MM.1S (cell line): ENCODE results near the gene CYTH3.

Experiments
- DNase-seq: peaks from one replicate; pipeline ENCODE4 v3.0.0-alpha.2; 2015
- H2AFZ ChIP-seq: fragments of 300-600 bp; sonication (generic); 2 replicates; pipeline ENCODE4 v1.6.0; 2016; ENCODE audit warnings: antibody characterized with exemption, low read length
- H3F3A ChIP-seq: fragments of 300-600 bp; sonication (generic); 2 replicates; pipeline ENCODE4 v1.6.1; 2016; ENCODE audit warnings: mild to moderate bottlenecking, antibody characterized with exemption, low read length, moderate library complexity, mixed read lengths; ENCODE audit not compliant: insufficient read depth
- H3K27ac ChIP-seq: fragments of 300-600 bp; sonication (generic); 2 replicates; pipeline ENCODE4 v1.5.1; 2016; ENCODE audit warnings: mild to moderate bottlenecking, low read length
- H3K27me3 ChIP-seq: fragments of 300-600 bp; sonication (generic); replicated peaks from 2 replicates; pipeline ENCODE4 v1.6.0; 2016; ENCODE audit warnings: low read length; ENCODE audit not compliant: insufficient read depth
- H3K36me3 ChIP-seq: fragments of 300-600 bp; sonication (generic); replicated peaks from 2 replicates; pipeline ENCODE4 v1.6.1; 2016; ENCODE audit warnings: mild to moderate bottlenecking, low read length, mixed read lengths; ENCODE audit not compliant: insufficient read depth
- H3K4me1 ChIP-seq: fragments of 300-600 bp; sonication (generic); 2 replicates; pipeline ENCODE4 v1.6.1; 2016; ENCODE audit warnings: low read length, mixed read lengths
- H3K4me2 ChIP-seq: fragments of 300-600 bp; sonication (generic); 2 replicates; pipeline ENCODE4 v1.6.0; 2016; ENCODE audit warnings: low read depth, low read length
- H3K4me3 ChIP-seq: fragments of 300-600 bp; sonication (generic); 2 replicates; pipeline ENCODE4 v1.5.1; 2016; ENCODE audit warnings: low read length, mixed read lengths
- H3K79me2 ChIP-seq: fragments of 300-600 bp; sonication (generic); 2 replicates; pipeline ENCODE4 v1.6.1; 2016; ENCODE audit warnings: mixed run types, low read length, mixed read lengths
- H3K9ac ChIP-seq: fragments of 300-600 bp; sonication (generic); 2 replicates; pipeline ENCODE4 v1.6.1; 2016; ENCODE audit warnings: low read length, mixed read lengths
- H3K9me2 ChIP-seq: fragments of 300-600 bp; sonication (generic); replicated peaks from 2 replicates; pipeline ENCODE4 v1.6.1; 2016; ENCODE audit warnings: mild to moderate bottlenecking, low read length, mixed read lengths; ENCODE audit not compliant: insufficient read depth
- H3K9me3 ChIP-seq: fragments of 300-600 bp; sonication (generic); replicated peaks from 2 replicates; pipeline ENCODE4 v1.6.1; 2016; ENCODE audit warnings: mild to moderate bottlenecking, low read length, mixed read lengths; ENCODE audit not compliant: insufficient read depth
- H4K20me1 ChIP-seq: fragments of 300-600 bp; sonication (generic); 2 replicates; pipeline ENCODE4 v1.6.1; 2016; ENCODE audit warnings: mild to moderate bottlenecking, low read length, moderate library complexity, mixed read lengths; ENCODE audit not compliant: insufficient read depth
- EZH2 ChIP-seq: fragments of 300-600 bp; sonication (generic); optimal IDR thresholded peaks from 2 replicates; pipeline ENCODE3; 2017; ENCODE audit warnings: low read depth, mild to moderate bottlenecking, antibody characterized with exemption, low read length, mixed read lengths
- EZH2phosphoT487 ChIP-seq: fragments of 300-600 bp; sonication (generic); IDR thresholded peaks from 2 replicates; pipeline ENCODE4 v1.6.1; 2018; ENCODE audit warnings: antibody characterized with exemption, low read length
- TF ChIP-seq, protein P1 (sequence below): fragments of 300-600 bp; sonication (generic); IDR thresholded peaks from 2 replicates; pipeline ENCODE4 v1.5.1; 2016; ENCODE audit warnings: antibody characterized with exemption, low read length, mixed read lengths

CYTH3 gene

DNA sequence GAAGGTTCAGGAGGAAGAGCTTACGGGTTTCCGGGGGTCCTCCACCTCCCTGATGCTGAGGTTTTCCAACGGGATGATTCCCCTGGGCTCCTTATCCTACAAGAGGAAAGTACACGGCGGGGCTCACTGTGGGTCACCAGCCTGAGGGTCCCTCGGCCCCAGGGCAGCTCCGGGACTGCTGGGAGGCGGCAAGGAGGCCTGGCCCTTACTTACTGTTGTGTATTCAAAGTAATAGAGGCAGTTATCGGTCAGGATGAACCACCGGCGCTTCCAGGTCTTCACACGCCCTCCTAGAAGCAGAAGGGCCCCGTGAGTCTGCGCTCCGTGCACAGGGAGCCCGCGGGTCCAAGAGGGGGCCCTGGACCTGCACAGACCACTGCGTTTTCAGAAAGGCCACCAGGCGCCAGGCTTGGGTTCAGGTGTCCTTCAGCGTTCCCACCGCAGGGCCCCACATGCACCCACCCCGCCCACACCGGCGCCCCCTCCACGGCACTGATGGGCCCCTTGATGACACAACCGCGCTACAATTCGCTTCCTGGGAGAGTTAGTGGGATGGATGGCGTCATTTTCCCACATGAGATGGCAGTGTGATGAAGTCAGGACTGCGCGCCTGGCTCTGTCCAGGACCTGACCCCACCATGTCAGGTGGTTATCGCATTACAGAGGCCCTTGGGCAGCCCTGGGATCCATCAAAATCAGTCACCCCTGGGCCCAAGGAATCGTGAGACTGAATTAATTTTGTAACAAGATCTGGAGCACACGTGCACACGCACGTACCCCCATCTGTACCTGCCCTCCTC lies 106.7 kb downstream of the CYTH3 start:
- Histone ChIP-seq H3K36me3 (no peaks in the 10 kb centered on the region), H3K4me1 (peaks cover 31% of the 10 kb centered on the region), H3K4me3 (no peak overlapping the region), H3K79me2 (no peaks in the 10 kb centered on the region), H3F3A (peaks cover 33% of the 10 kb centered on the region), H3K27ac (no peak overlapping the region), H2AFZ (no peak overlapping the region), H3K9me3 (no peaks in the 10 kb centered on the region), H3K9me2 (no peaks in the 10 kb centered on the region), H3K9ac (no peak overlapping the region), H4K20me1 (no peaks in the 10 kb centered on the region), H3K27me3 (no peaks in the 10 kb centered on the region), H3K4me2 (no peak overlapping the region)
- no peak for DNase-seq
- TF ChIP-seq EZH2phosphoT487 (no peak), EZH2 (no peak)
- TF ChIP-seq, protein P1, sequence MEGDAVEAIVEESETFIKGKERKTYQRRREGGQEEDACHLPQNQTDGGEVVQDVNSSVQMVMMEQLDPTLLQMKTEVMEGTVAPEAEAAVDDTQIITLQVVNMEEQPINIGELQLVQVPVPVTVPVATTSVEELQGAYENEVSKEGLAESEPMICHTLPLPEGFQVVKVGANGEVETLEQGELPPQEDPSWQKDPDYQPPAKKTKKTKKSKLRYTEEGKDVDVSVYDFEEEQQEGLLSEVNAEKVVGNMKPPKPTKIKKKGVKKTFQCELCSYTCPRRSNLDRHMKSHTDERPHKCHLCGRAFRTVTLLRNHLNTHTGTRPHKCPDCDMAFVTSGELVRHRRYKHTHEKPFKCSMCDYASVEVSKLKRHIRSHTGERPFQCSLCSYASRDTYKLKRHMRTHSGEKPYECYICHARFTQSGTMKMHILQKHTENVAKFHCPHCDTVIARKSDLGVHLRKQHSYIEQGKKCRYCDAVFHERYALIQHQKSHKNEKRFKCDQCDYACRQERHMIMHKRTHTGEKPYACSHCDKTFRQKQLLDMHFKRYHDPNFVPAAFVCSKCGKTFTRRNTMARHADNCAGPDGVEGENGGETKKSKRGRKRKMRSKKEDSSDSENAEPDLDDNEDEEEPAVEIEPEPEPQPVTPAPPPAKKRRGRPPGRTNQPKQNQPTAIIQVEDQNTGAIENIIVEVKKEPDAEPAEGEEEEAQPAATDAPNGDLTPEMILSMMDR = no peak

DNA sequence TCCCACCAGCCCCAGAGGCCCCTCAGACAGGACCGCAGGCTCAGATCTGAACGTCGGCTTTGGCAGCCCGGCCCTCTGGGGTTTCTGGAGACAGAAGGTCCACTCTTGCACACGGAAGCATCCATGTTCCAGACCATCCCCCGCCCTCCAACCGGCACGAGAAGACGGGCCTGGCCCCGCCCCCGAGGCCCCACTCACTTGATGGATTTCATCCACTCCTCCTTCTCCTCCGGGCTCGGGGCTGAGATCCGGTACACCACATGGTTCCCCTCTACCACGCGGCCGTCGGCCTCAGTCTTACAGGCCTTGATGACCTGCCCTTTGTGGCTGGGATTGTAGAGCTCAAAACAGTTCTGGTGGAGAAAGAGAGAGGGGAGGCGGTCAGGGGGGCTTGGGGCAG lies 107.3 kb downstream of the CYTH3 start:
- no peaks in the 10 kb centered on the region for H3K36me3 ChIP-seq
- no peaks in the 10 kb centered on the region for H3K27me3 ChIP-seq
- no peak for DNase-seq
- H3K9me3 ChIP-seq = no peaks in the 10 kb centered on the region
- TF ChIP-seq, protein P1 = no peak
- TF ChIP-seq EZH2 = no peak
- TF ChIP-seq EZH2phosphoT487 = no peak
- no peak overlapping the region for H3K9ac ChIP-seq
- peaks cover 3% of the 10 kb centered on the region for H3K79me2 ChIP-seq
- no peaks in the 10 kb centered on the region for H3K9me2 ChIP-seq
- H3K4me1 ChIP-seq = peaks cover 37% of the 10 kb centered on the region
- no peak overlapping the region for H3K4me3 ChIP-seq
- peaks cover 39% of the 10 kb centered on the region for H3F3A ChIP-seq
- H2AFZ ChIP-seq = no peak overlapping the region
- no peaks in the 10 kb centered on the region for H4K20me1 ChIP-seq
- H3K4me2 ChIP-seq = no peak overlapping the region
- H3K27ac ChIP-seq = no peak overlapping the region

DNA sequence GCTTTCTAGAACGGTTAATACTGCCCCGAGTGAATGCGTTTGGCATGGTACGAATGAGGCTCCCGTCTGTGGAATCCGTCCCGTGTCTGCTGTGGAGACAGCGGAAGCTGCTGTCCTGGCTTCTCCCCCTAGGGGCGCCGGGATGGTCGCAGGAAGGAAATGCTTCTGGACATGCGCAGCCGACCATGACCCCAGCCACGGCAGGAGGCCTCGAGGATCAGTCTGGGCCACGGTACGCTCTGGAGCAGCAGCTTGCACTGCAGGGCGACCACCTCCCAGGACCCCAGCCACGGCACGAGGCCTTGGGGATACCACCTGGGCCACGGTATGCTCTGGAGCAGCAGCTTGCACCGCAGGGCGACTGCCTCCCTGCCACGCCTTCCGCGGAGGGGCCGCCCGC lies 107.9 kb downstream of the CYTH3 start:
- no peak overlapping the region for H3K4me3 ChIP-seq

More for the DNA sequence above, 107.9 kb downstream of the CYTH3 start:
- H2AFZ ChIP-seq = no peak overlapping the region
- peaks cover 9% of the 10 kb centered on the region for H3K79me2 ChIP-seq
- no peaks in the 10 kb centered on the region for H3K9me2 ChIP-seq
- H4K20me1 ChIP-seq = no peaks in the 10 kb centered on the region
- H3K4me1 ChIP-seq = peaks cover 43% of the 10 kb centered on the region
- no peak overlapping the region for H3K4me2 ChIP-seq
- H3K9ac ChIP-seq = no peak overlapping the region
- no peak overlapping the region for H3K27ac ChIP-seq
- no peaks in the 10 kb centered on the region for H3K27me3 ChIP-seq
- no peaks in the 10 kb centered on the region for H3K9me3 ChIP-seq
- no peaks in the 10 kb centered on the region for H3K36me3 ChIP-seq
- no peak for TF ChIP-seq EZH2
- no peak for TF ChIP-seq EZH2phosphoT487
- TF ChIP-seq, protein P1 = no peak
- DNase-seq = no peak
- peaks cover 40% of the 10 kb centered on the region for H3F3A ChIP-seq
